IPS-18a (cell line): Measurements from ENCODE around the gene PSMG4.

Source experiments
- H3K27ac ChIP-seq: one replicate; pipeline ENCODE4 v1.5.1; 2013; ENCODE audit warnings: low read length
- H3K27me3 ChIP-seq: one replicate; pipeline ENCODE4 v1.6.1; 2013; ENCODE audit warnings: mild to moderate bottlenecking, low read length; ENCODE audit not compliant: control insufficient read depth, insufficient read depth
- H3K36me3 ChIP-seq: one replicate; pipeline ENCODE4 v1.6.1; 2013; ENCODE audit warnings: low read depth, low read length; ENCODE audit not compliant: control insufficient read depth
- H3K4me1 ChIP-seq: one replicate; pipeline ENCODE4 v1.6.1; 2013; ENCODE audit warnings: low read depth, low read length; ENCODE audit not compliant: control insufficient read depth
- H3K4me3 ChIP-seq: one replicate; pipeline ENCODE4 v1.5.1; 2013; ENCODE audit warnings: low read length
- H3K9ac ChIP-seq: one replicate; pipeline ENCODE4 v1.6.1; 2013; ENCODE audit warnings: mild to moderate bottlenecking, low read length, moderate library complexity
- H3K9me3 ChIP-seq: one replicate; pipeline ENCODE4 v1.6.1; 2013; ENCODE audit warnings: low read depth, low read length; ENCODE audit not compliant: control insufficient read depth

Gene PSMG4

DNA sequence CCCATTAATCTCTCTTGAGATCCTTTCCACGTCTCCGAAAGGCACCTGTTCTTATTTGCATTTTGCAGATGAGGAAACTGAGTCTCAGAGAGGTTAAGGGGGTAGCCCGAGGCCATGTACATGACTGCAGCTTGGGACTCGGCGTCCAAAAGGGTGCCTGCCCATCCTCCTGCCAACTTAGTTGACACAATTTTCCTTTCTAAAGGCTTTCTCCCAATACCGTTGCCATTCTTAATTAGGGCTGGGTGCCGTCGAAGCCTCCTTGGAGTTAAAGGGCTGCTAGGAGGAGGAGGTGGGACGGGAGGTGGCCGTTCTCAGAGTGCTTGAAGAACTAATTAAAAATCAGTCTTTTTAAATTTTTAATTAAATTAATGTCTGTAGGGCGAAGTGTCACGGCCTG lies 546 bp upstream of the PSMG4 start:
- Histone ChIP-seq H3K9ac (no peak overlapping the region), H3K27me3 (no peaks in the 10 kb centered on the region), H3K27ac (no peak overlapping the region), H3K4me3 (peak overlapping the region; percentile 43), H3K9me3 (no peaks in the 10 kb centered on the region), H3K36me3 (no peaks in the 10 kb centered on the region), H3K4me1 (peaks cover 12% of the 10 kb centered on the region)

DNA sequence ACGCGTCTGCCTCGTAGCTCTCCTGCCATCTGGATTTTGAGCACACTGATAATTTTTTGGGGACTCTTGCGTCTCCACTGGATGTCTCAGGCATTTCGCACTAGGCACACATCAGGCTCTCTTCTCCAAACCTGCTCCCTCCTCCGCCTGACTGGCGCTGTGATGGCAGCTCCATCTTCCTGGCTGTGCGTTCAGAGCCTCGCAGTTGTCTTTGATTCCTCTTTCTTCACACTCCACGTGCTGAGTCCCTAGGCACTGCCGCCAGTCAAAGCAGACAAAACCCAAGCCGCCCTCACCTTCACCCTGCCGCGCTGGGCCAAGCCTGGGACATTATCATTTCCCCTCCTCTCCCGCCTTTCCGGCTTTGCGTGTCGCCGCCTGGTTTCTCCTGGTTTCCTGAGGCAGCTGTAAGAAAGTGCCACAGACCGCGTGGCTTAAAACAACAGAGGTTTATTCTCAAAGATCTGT lies 778 bp downstream of the PSMG4 start:
- Histone ChIP-seq H3K4me3 (peak overlapping the region; percentile 90), H3K36me3 (peaks cover 11% of the 10 kb centered on the region), H3K9ac (peak overlapping the region; percentile 86), H3K27me3 (no peaks in the 10 kb centered on the region), H3K27ac (peak overlapping the region; percentile 65), H3K9me3 (no peaks in the 10 kb centered on the region), H3K4me1 (peaks cover 12% of the 10 kb centered on the region)

DNA sequence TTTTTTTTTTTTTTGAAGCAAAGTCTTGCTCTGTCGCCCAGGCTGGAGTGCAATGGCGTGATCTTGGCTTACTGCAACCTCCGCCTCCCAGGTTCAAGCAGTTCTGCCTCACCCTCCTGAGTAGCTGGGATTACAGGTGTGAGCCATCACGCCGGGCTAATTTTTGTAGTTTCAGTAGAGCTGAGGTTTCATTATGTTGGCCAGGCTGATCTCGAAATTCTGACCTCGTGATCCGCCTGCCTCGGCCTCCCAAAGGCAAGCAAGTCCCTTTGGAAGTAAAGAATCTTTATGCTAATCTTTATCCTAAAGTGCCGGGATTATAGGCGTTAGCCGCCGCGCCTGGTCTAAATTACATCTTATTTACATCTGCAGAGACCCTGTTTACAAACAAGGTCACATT lies 1.5 kb downstream of the PSMG4 start:
- Histone ChIP-seq H3K9me3 (no peaks in the 10 kb centered on the region), H3K27me3 (no peaks in the 10 kb centered on the region), H3K4me1 (peaks cover 12% of the 10 kb centered on the region), H3K4me3 (peak overlapping the region; percentile 31), H3K27ac (no peak overlapping the region), H3K9ac (no peak overlapping the region), H3K36me3 (peaks cover 18% of the 10 kb centered on the region)

DNA sequence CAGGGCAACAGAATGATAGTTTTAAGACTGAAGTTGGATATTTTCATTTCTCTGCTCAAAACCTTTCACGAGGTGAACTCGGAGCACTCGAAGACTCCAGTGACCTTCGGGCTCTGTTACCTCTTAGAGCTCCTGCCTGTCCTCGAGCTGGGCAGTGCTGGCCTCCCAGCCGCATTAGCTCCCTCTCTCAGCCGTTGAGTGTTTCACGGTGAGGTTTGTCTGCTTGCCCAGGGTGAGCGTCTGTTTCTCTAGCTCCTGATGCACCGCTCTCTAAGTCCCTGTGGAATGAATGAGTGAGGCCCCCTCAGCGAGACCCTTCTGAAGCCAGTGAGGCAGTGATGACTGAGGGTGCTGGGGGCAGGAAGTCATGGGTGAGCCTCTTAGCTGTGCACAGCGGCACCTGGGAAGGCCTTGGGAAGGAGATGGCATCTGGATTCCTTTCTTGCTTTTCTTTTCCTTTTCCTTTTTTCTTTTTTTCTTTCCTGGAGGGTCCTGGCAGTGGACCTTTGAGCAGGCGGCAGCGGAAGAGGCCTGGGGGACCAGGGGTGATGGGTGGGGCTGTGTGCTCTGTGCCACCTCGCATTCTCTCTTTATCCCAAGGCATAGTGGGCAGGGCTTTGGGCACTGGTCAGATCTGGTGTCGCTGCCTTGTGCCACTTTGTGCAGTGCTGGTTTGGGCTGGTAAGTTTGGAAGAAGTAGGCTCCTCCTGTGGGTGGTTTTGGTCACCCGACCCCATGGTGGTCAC lies 2.2 kb downstream of the PSMG4 start:
- Histone ChIP-seq H3K36me3 (peaks cover 18% of the 10 kb centered on the region), H3K9ac (no peak overlapping the region), H3K27me3 (no peaks in the 10 kb centered on the region), H3K9me3 (no peaks in the 10 kb centered on the region), H3K4me1 (peaks cover 12% of the 10 kb centered on the region), H3K4me3 (peak overlapping the region; percentile 31), H3K27ac (no peak overlapping the region)

DNA sequence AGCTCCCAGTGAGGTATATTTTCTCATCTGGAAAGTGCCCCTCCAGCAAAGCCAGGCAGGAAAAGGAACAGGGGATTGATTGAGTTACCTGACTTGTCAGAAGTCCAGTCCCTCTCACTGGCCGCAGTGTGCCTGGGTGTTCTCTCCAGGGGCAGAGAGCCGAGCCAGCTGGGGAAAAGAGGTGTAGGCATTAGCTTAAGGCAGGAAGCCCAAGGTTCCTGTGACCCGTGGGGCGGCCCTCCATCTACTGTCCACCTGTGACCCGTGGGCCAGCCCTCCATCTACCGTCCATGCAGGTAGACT lies 2.7 kb downstream of the PSMG4 start:
- Histone ChIP-seq H3K4me1 (peaks cover 12% of the 10 kb centered on the region), H3K9me3 (no peaks in the 10 kb centered on the region), H3K36me3 (peaks cover 18% of the 10 kb centered on the region), H3K27ac (no peak overlapping the region), H3K4me3 (no peak overlapping the region), H3K27me3 (no peaks in the 10 kb centered on the region), H3K9ac (no peak overlapping the region)

GRCh38 chr6:3261921-3262320 lies 3.2 kb downstream of the PSMG4 start:
- Histone ChIP-seq H3K27me3 (no peaks in the 10 kb centered on the region), H3K27ac (no peak overlapping the region), H3K4me3 (no peak overlapping the region), H3K4me1 (peaks cover 12% of the 10 kb centered on the region), H3K36me3 (peaks cover 18% of the 10 kb centered on the region), H3K9ac (no peak overlapping the region), H3K9me3 (no peaks in the 10 kb centered on the region)

- peaks cover 10% of the 10 kb centered on the region for H3K4me1 ChIP-seq
- no peak overlapping the region for H3K4me3 ChIP-seq
- H3K9ac ChIP-seq, result no peak overlapping the region
- peaks cover 24% of the 10 kb centered on the region for H3K36me3 ChIP-seq
- H3K27ac ChIP-seq, result no peak overlapping the region
- no peaks in the 10 kb centered on the region for H3K9me3 ChIP-seq
- H3K27me3 ChIP-seq, result no peaks in the 10 kb centered on the region
These were observed 4.3 kb downstream of the PSMG4 start for GRCh38 chr6:3263096-3263495.

DNA sequence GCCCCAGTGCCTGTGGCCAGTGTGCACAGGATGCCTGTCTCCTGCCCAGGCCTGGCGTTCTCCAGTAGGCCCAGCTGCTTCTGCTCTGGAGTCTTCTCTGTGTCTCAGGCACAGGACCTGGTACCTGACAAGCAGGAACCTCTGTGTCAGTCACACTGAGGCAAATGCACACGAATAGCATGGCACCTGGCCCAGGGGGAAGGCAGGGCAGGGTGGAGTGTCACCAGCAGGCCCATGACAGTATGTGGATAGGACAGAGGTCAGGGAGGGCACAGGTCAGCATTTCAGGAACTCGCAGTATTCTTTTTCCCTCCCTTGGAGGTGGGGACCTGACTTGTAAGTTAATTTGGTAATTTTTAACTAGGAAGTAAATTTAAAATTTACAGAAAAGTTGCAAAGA lies 5.6 kb downstream of the PSMG4 start:
- H3K27ac ChIP-seq, result no peak overlapping the region
- H3K27me3 ChIP-seq, result no peaks in the 10 kb centered on the region
- H3K36me3 ChIP-seq, result peaks cover 34% of the 10 kb centered on the region
- H3K4me3 ChIP-seq, result no peak overlapping the region
- H3K4me1 ChIP-seq, result peaks cover 7% of the 10 kb centered on the region
- no peak overlapping the region for H3K9ac ChIP-seq
- no peaks in the 10 kb centered on the region for H3K9me3 ChIP-seq

DNA sequence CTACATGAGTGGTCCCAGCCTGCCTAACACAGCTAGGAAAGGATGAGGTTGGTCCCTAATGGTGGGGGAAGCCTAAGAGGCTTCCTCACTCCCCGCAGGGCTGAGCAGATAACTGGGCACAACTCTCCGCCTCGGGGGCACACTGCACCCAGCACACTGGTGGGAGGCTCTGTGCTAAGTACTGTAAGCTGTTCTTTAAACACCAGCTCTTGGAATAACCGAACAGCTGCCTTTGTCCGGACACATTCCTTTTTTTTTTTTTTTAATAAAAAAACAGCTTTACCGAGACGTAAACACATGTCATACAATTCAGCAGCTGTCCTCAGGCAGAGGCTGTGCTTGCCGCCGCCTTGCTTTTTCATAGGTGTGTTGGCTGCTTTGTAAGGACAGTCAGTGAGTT lies 6.9 kb downstream of the PSMG4 start:
- Histone ChIP-seq H3K4me3 (no peak overlapping the region), H3K27me3 (no peaks in the 10 kb centered on the region), H3K27ac (no peak overlapping the region), H3K4me1 (peaks cover 3% of the 10 kb centered on the region), H3K9ac (no peak overlapping the region), H3K9me3 (no peaks in the 10 kb centered on the region), H3K36me3 (peaks cover 42% of the 10 kb centered on the region)

GRCh38 chr6:3266170-3266569 lies 7.4 kb downstream of the PSMG4 start:
- Histone ChIP-seq H3K36me3 (peaks cover 46% of the 10 kb centered on the region), H3K27me3 (no peaks in the 10 kb centered on the region), H3K4me1 (no peaks in the 10 kb centered on the region), H3K27ac (no peak overlapping the region), H3K9me3 (no peaks in the 10 kb centered on the region), H3K4me3 (no peak overlapping the region), H3K9ac (no peak overlapping the region)

DNA sequence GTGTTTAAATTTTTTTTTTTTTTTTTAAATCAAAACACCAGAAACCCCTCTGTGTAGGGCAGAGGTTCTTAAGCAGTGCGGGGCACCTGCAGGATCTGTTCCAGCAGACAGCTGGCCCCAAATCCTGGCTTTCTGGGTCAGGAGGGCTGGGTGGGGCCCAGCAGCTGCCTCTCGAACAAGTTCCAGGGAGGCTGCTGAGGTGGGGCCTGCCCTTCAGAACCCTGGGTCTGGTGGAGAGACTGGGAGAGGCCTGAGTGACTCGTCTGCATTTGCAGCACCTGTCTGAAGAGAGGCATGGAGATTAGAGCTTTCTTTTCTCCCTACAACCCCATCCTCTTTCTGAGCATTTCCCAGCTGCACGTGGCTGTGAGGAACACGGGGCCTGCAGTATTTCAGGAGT lies 8.4 kb downstream of the PSMG4 start:
- Histone ChIP-seq H3K27me3 (no peaks in the 10 kb centered on the region), H3K36me3 (peaks cover 56% of the 10 kb centered on the region), H3K27ac (no peak overlapping the region), H3K4me3 (no peak overlapping the region), H3K9ac (no peak overlapping the region), H3K4me1 (no peaks in the 10 kb centered on the region), H3K9me3 (no peaks in the 10 kb centered on the region)

GRCh38 chr6:3268680-3269079 lies 9.9 kb downstream of the PSMG4 start:
- Histone ChIP-seq H3K4me1 (no peaks in the 10 kb centered on the region), H3K27ac (no peak overlapping the region), H3K9ac (no peak overlapping the region), H3K27me3 (no peaks in the 10 kb centered on the region), H3K36me3 (peaks cover 55% of the 10 kb centered on the region), H3K4me3 (no peak overlapping the region), H3K9me3 (no peaks in the 10 kb centered on the region)
